K562 (cell line): ENCODE results near the gene INCA1. TPM values are rescaled to one million over a fixed set of nuclear protein-coding genes. Genes with fewer than 3 reads are reported as not detected.

Experiments
- ATAC-seq: fragments of 200-7000 bp; cut with Tn5 transposase; 3 replicates; pipeline ENCODE4 v1.9.1; 2020; ENCODE audit warnings: moderate library complexity
- BruUV-seq: library from RNA; stranded (reverse); fragments of 400-500 nt; replicated peaks from 2 replicates; lab custom pipeline; 2021; lab: Mats Ljungman, UMichigan
- CTCF ChIA-PET: fragments of 300-600 bp; formaldehyde crosslinking; extraction: SDS; loops from one replicate; lab custom pipeline; 2021; ENCODE audit warnings: low intra/inter-chr PET ratio; lab: Yijun Ruan, JAX
- POLR2A ChIA-PET: fragments of 300-600, 350-650 bp; sonication (Branson Sonifier 250); formaldehyde crosslinking; extraction: SDS; loops from one replicate; lab custom pipeline; 2021; ENCODE audit warnings: antibody characterized with exemption, inconsistent platforms; lab: Yijun Ruan, JAX
- DNase-seq, 4 experiments: peaks; one replicate each; pipeline versions ENCODE4 v3.0.0 to v3.0.0-alpha.2; 2011 to 2018; ENCODE audit warnings: low spot score in 3 of 4, mixed read lengths in 3 of 4; ENCODE audit errors: extremely low read depth in 1 of 4
- FAIRE-seq: peaks from 2 replicates; lab custom pipeline; 2011; peaks lifted over from hg19 to GRCh38; lab: Jason Lieb, UNC
- H2AFZ ChIP-seq: 2 replicates; pipeline ENCODE4 v1.6.0; 2011; ENCODE audit warnings: low read depth, low read length, control low read depth, inconsistent platforms
- H3K27ac ChIP-seq: fragments of 200-600 bp; 3 replicates; pipeline ENCODE4 v1.8.0; 2011; ENCODE audit warnings: low read depth, mild to moderate bottlenecking, control low read depth, inconsistent platforms, low read length, moderate library complexity, mixed read lengths; ENCODE audit errors: extremely low read depth
- H3K27me3 ChIP-seq, 2 experiments: fragments of 300-600 bp in 1 of 2; 2 replicates in 1 of 2; 3 replicates in 1 of 2; pipeline versions ENCODE4 v1.6.0 to v1.8.0; 2011; ENCODE audit warnings: inconsistent platforms in 2 of 2, low read length in 2 of 2, mild to moderate bottlenecking in 1 of 2, mixed read lengths in 1 of 2, moderate library complexity in 1 of 2; ENCODE audit not compliant: control insufficient read depth in 2 of 2, insufficient read depth in 2 of 2
- H3K36me3 ChIP-seq: fragments of 300-600 bp; 3 replicates; pipeline ENCODE4 v1.8.0; 2011; ENCODE audit warnings: mild to moderate bottlenecking, low read length, inconsistent platforms; ENCODE audit not compliant: control insufficient read depth, insufficient read depth
- H3K4me1 ChIP-seq, 2 experiments: fragments of 200-600 bp in 1 of 2; replicated peaks in 1 of 2; 2 replicates in 1 of 2; 3 replicates in 1 of 2; pipeline versions ENCODE4 v1.5.1 to v1.8.0; 2011; ENCODE audit warnings: inconsistent platforms in 2 of 2, low read length in 2 of 2, mild to moderate bottlenecking in 1 of 2, mixed read lengths in 1 of 2, moderate library complexity in 1 of 2; ENCODE audit not compliant: control insufficient read depth in 2 of 2, insufficient read depth in 2 of 2
- H3K4me2 ChIP-seq: 2 replicates; pipeline ENCODE4 v1.6.1; 2011; ENCODE audit warnings: low read length, control low read depth, inconsistent platforms, mixed read lengths; ENCODE audit not compliant: insufficient read depth
- H3K4me3 ChIP-seq: fragments of 200-600 bp; sonication (generic), shearing (Covaris generic); 2 replicates; pipeline ENCODE4 v1.5.1; 2016; ENCODE audit warnings: control low read depth, inconsistent platforms
- H3K79me2 ChIP-seq: fragments of 200-600 bp; 3 replicates; pipeline ENCODE4 v1.8.0; 2011; ENCODE audit warnings: low read length, inconsistent platforms; ENCODE audit not compliant: control insufficient read depth, insufficient read depth
- H3K9ac ChIP-seq, 2 experiments: 2 replicates each; pipeline versions ENCODE4 v1.6.0 to v1.6.1; 2011; ENCODE audit warnings: low read depth in 2 of 2, low read length in 2 of 2, control low read depth in 1 of 2, inconsistent platforms in 1 of 2, mild to moderate bottlenecking in 1 of 2, mixed read lengths in 1 of 2; ENCODE audit not compliant: insufficient read depth in 1 of 2
- H3K9me1 ChIP-seq: one replicate; pipeline ENCODE4 v1.6.0; 2011; ENCODE audit warnings: inconsistent platforms, mild to moderate bottlenecking, low read length, moderate library complexity; ENCODE audit not compliant: control insufficient read depth, insufficient read depth
- H3K9me3 ChIP-seq: replicated peaks from 2 replicates; pipeline ENCODE4 v1.5.1; 2011; ENCODE audit warnings: low read depth, low read length, inconsistent platforms; ENCODE audit not compliant: control insufficient read depth, insufficient read depth
- H4K20me1 ChIP-seq: replicated peaks from 2 replicates; pipeline ENCODE4 v1.6.1; 2011; ENCODE audit warnings: low read length, inconsistent platforms, mixed read lengths; ENCODE audit not compliant: control insufficient read depth, insufficient read depth
- ARID1B ChIP-seq: fragments of 450-650 bp; IDR thresholded peaks from 2 replicates; pipeline ENCODE4 v1.6.1; 2016; ENCODE audit warnings: antibody characterized with exemption, mild to moderate bottlenecking, inconsistent platforms
- BRCA1 ChIP-seq, 2 experiments: fragments of 450-650 bp in 1 of 2; sonication (generic) in 1 of 2; formaldehyde crosslinking in 1 of 2; IDR thresholded peaks; 2 replicates each; pipeline versions ENCODE4 v1.5.0 to v1.6.1; 2017 to 2020; ENCODE audit warnings: mild to moderate bottlenecking in 1 of 2, missing genetic modification reagents in 1 of 2
- DNMT1 ChIP-seq: fragments of 450-650 bp; IDR thresholded peaks from 2 replicates; pipeline ENCODE4 v1.6.1; 2016; ENCODE audit warnings: antibody characterized with exemption, mild to moderate bottlenecking
- FOSL1 ChIP-seq: fragments of 200-800 bp; sonication (Bioruptor generic); conservative IDR thresholded peaks from 2 replicates; pipeline ENCODE4 v1.6.1; 2016; ENCODE audit warnings: missing genetic modification characterization, missing compliant biosample characterization
- HCFC1 ChIP-seq: IDR thresholded peaks from 2 replicates; pipeline ENCODE4 v1.6.1; 2012; ENCODE audit warnings: low read depth, low read length, improper control_type of control experiment
- LARP7 ChIP-seq: fragments of 450-650 bp; IDR thresholded peaks from 2 replicates; pipeline ENCODE4 v1.6.1; 2016
- MYC ChIP-seq, 2 experiments: fragments of 250-450 bp in 1 of 2; sonication (Bioruptor Pico) in 1 of 2; IDR thresholded peaks; 2 replicates each; pipeline versions ENCODE4 v1.5.1 to v1.6.1; 2012 to 2021; ENCODE audit warnings: low read depth in 2 of 2, borderline replicate concordance in 1 of 2, improper control_type of control experiment in 1 of 2, low read length in 1 of 2, mild to moderate bottlenecking in 1 of 2, moderate library complexity in 1 of 2
- NUFIP1 ChIP-seq: fragments of 450-650 bp; IDR thresholded peaks from 2 replicates; pipeline ENCODE4 v1.6.1; 2018; ENCODE audit not compliant: partially characterized antibody
- RBFOX2 ChIP-seq: fragments of 200-400 bp; formaldehyde crosslinking; IDR thresholded peaks from 2 replicates; pipeline ENCODE4 v1.6.1; 2017; ENCODE audit warnings: low read depth, mild to moderate bottlenecking, low read length, moderate library complexity
- RBM25 ChIP-seq: fragments of 200-400 bp; formaldehyde crosslinking; IDR thresholded peaks from 2 replicates; pipeline ENCODE4 v1.6.1; 2018; ENCODE audit warnings: low read length, low read depth, moderate library complexity; ENCODE audit not compliant: severe bottlenecking
- TRIM25 ChIP-seq: fragments of 450-650 bp; IDR thresholded peaks from 2 replicates; pipeline ENCODE4 v1.7.0; 2016; ENCODE audit warnings: borderline replicate concordance
- ZFP1 ChIP-seq: fragments of 450-650 bp; formaldehyde crosslinking; IDR thresholded peaks from 2 replicates; pipeline ENCODE4 v1.4.0; 2020; ENCODE audit warnings: mild to moderate bottlenecking, mixed read lengths
- ZFX ChIP-seq: sonication (generic); formaldehyde crosslinking; IDR thresholded peaks from 2 replicates; pipeline ENCODE4 v1.8.0; 2022; ENCODE audit warnings: mild to moderate bottlenecking, missing genetic modification reagents, moderate library complexity
- ZNF12 ChIP-seq: sonication (generic); formaldehyde crosslinking; IDR thresholded peaks from 2 replicates; pipeline ENCODE4 v1.4.0; 2020; ENCODE audit warnings: mild to moderate bottlenecking, missing genetic modification reagents
- ZNF512 ChIP-seq: IDR thresholded peaks from 2 replicates; pipeline ENCODE4 v1.6.1; 2016; ENCODE audit warnings: missing genetic modification characterization, missing compliant biosample characterization
- ZNF586 ChIP-seq: fragments of 450-650 bp; formaldehyde crosslinking; conservative IDR thresholded peaks from 2 replicates; pipeline ENCODE4 v1.4.0; 2020; ENCODE audit warnings: mild to moderate bottlenecking, moderate library complexity
- ZNF695 ChIP-seq: fragments of 450-650 bp; formaldehyde crosslinking; IDR thresholded peaks from 2 replicates; pipeline ENCODE4 v1.4.0; 2020; ENCODE audit warnings: mild to moderate bottlenecking, moderate library complexity
- WGBS: fragments of 100-300 bp; shearing (Covaris generic); methylation state at CpG from one replicate; pipeline ENCODE4 v1.1.6; 2016; ENCODE audit warnings: low coverage, mixed read lengths; ENCODE audit not compliant: insufficient coverage; ENCODE audit errors: missing lambda C conversion rate; 5-methylcytosine and 5-hydroxymethylcytosine counted together
- in situ Hi-C: fragments of 300-500 bp; cut with MboI; formaldehyde crosslinking; loops from 4 replicates; pipeline ENCODE4 v1.15.0; 2018; ENCODE audit warnings: inconsistent platforms, mixed read lengths
- intact Hi-C: fragments of 100-400 bp; cut with micrococcal nuclease; formaldehyde crosslinking; loops from 2 replicates; pipeline ENCODE4 v1.14.2; 2022
- polyA plus RNA-seq, 8 experiments: library from polyadenylated mRNA; depleted of rRNA in 4 of 8; stranded (reverse) in 5 of 8; unstranded in 3 of 8; fragments of >200 nt; fragmentation: Nextera tagmentation in 2 of 8; fragmentation: Illumina TruSeq in 1 of 8; extraction: Ambion mirVana in 2 of 8; extraction: Trizol in 1 of 8; gene quantifications; 2 replicates each; pipeline versions ENCODE4 v1.2.1 to v1.2.3, GENCODE V29; 2011 to 2014; ENCODE audit warnings: inconsistent platforms in 1 of 8, missing spikeins in 1 of 8
- total RNA-seq, 7 experiments: library from RNA; depleted of rRNA in 6 of 7; stranded (reverse); fragments of >200 nt in 6 of 7; fragmentation: Illumina TruSeq in 2 of 7; extraction: Trizol in 2 of 7; gene quantifications; 2 replicates each; pipeline versions ENCODE4 v1.2.1 to v1.2.3, GENCODE V29; 2011 to 2021; ENCODE audit warnings: low replicate concordance in 1 of 7

INCA1 gene
- total and polyA plus RNA-seq, 9 of the 15 experiments (the other 6 are each of a cell fraction or from before 2014, with no cell fraction given), result 0.08 to 0.50 (median 0.13) TPM; not detected in 4

- peak; percentile 74 for TF ChIP-seq HCFC1
- no peak for TF ChIP-seq MYC (IDR thresholded peaks at IDR 0.05; ENCODE audit: low read depth, low read length)
- no peak for TF ChIP-seq MYC (CRISPR knock-in tag; IDR thresholded peaks at IDR 0.05; ENCODE audit: borderline replicate concordance, low read depth)
- no peak for TF ChIP-seq BRCA1 (IDR thresholded peaks at IDR 0.05)
- no peak for TF ChIP-seq BRCA1 (CRISPR knock-in tag; IDR thresholded peaks at IDR 0.05)
- TF ChIP-seq ZFP1 (CRISPR knock-in tag), result no peak
- TF ChIP-seq ZNF512 (tag), result no peak
- no peak for TF ChIP-seq LARP7
- TF ChIP-seq FOSL1, result peak; percentile 54
- no peak for TF ChIP-seq ZNF12 (CRISPR knock-in tag)
- TF ChIP-seq ZNF586 (CRISPR knock-in tag), result no peak
These were observed 22.2 kb upstream of the INCA1 start (continued) for GRCh38 chr17:5019475-5019956.

GRCh38 chr17:5014357-5014756 lies 17.0 kb upstream of the INCA1 start:
- peaks cover 0 to 3% of the 10 kb centered on the region in 2 experiments; a peak in 2 of 5 replicates for H3K4me1 ChIP-seq
- in situ Hi-C loops (no loop called here), intact Hi-C loops (no loop called here)
- H3K9me1 ChIP-seq, result no peaks in the 10 kb centered on the region
- no peaks in the 10 kb centered on the region for H4K20me1 ChIP-seq
- no peak overlapping the region for H3K27ac ChIP-seq
- no peak for TF ChIP-seq TRIM25
- no peak for TF ChIP-seq RBFOX2
- peak; percentile 5 for TF ChIP-seq RBM25
- no peak for TF ChIP-seq ZNF695 (CRISPR knock-in tag)
- no peak for TF ChIP-seq ZFX (CRISPR knock-in tag)
- no peak for TF ChIP-seq ARID1B
- no peak for TF ChIP-seq DNMT1
- TF ChIP-seq NUFIP1, result no peak
- H2AFZ ChIP-seq, result no peak overlapping the region
- no peaks in the 10 kb centered on the region for H3K79me2 ChIP-seq
- H3K4me2 ChIP-seq, result no peak overlapping the region
- no peak overlapping the region for H3K4me3 ChIP-seq
- WGBS, result 82% methylated on average over 3 of the region's 4 CpGs
- ATAC-seq (no peak), DNase-seq (no peak), FAIRE-seq (no peak)
- ChIA-PET POLR2A (interaction anchor here (0.6 kb wide), 1 partner anchor 66 kb away, joined by 3 read pairs; the partner anchor contains the start of gene PFN1), CTCF (no interaction called here)
- H3K9me3 ChIP-seq, result no peaks in the 10 kb centered on the region
- no peaks in the 10 kb centered on the region for H3K27me3 ChIP-seq
- no TSS peak for BruUV-seq
- H3K9ac ChIP-seq, result no peak overlapping the region
- peaks cover 41% of the 10 kb centered on the region; the same call in 2 of the 3 replicates for H3K36me3 ChIP-seq
